GM19468 (cell line): ENCODE data around the gene PRM2.
"Not testable (repeated sequence)": the region's sequence is repeated elsewhere in the genome, so short reads cannot be mapped to it uniquely, and the experiment has no call there.

ENCODE experiments used
- ATAC-seq: cut with Tn5 transposase; IDR thresholded peaks from one replicate; pipeline ENCODE4 v1.9.1; 2021; ENCODE audit warnings: mild to moderate bottlenecking, moderate library complexity, moderate number of reproducible peaks; ENCODE audit not compliant: unreplicated experiment; ENCODE audit errors: extremely low read depth

Gene PRM2

DNA sequence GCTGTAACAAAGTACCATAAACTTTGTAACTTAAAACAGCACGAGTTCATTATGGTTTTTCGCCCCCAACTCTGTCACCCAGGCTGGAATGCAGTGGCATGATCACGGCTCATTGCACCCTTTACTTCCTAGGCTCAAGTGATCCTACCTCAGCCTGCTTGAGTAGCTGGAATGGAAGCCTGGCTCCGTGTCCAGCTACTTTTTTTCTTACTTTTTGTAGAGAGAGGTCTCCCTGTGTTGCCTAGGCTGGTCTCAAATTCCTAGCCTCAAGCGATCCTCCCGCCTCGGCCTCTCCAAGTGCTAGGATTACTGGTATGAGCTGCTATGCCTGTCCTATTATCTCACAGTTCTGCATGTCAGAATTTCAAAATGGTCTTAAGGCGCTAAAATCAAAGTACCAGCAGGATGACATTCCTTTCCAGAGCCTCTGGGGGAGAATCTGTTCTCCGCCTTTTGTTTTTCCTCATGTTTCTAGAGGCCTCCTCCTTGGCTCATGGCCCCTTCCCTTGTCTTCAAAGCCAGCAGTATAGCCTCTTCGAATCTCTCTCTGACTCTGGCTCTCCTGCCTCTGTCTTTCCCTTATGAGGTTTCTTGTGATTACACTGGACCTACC, 14.9 kb upstream of the PRM2 start:
- no peak for ATAC-seq

DNA sequence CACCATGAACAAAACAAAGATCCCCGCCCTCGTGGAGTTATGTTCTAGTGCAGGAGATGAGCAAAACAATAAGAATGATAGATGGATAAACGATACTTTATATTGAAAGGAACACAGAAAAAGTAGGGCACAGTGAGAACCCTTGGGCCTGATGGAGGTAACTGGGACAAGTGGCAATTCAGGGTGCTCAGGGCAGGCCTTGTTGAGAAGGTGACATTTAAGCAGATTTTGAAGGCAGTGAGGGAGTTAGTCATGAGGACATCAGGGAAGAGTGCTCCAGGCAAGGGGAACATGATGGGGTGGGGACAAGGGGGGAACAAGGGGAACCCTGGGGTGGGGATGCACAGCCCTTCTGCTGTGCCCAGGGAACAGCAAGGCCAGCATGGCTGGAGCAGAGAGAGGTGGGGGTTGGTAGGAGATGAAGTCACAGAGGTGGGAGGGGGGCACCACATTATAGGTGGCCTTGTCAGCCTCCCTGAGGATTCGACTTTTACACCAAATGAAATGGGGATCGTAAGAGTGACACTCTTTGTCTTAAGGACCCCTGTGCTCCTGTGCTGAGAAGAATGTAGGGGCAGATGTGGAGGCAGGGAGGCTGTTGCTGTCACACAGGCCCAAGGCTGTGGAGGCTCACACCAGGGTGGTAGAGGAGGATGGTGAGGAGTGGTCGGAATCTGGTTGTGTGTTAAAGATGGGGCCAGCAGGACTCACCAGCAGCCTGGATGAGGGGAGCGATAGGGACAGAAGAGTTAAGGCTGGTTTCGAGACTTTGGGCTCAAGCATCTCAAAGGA, 14.0 kb upstream of the PRM2 start:
- no peak for ATAC-seq

DNA sequence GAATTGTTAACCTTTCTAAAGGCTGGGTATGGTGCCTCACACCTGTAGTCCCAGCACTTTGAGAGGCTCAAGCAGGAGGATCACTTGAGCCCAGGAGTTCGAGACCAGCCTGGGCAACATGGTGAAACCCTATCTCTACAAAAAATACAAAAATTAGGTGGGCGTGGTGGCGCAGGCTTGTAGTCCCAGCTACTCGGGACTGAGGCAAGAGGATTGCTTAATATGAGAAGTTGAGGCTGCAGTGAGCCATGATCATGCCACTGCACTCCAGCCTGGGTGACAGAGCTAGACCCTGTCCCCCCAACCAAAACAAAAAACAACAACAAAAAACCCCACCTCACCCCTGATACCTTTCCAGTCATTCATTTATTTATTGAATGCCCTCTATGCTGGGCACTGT, 13.4 kb upstream of the PRM2 start:
- ATAC-seq: not testable (repeated sequence)

DNA sequence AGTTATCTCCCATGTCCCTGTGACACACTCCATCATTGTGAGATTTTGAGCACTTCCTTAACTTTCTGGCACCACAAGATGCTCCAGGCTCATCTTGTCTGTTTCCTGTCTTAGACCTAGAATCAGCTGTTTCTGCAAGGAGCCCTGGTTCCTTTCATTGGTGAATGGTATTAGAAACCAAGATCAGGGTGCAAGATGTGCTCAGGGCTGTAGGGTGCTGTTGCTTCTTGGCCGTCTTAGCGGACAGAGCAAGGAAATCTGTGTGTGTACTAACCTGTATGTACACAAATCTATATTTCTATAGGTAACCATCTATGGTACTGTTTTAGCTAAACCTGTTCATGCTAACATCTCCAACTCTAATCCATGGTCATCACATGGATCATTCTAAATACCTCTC, 12.9 kb upstream of the PRM2 start:
- no peak for ATAC-seq

DNA sequence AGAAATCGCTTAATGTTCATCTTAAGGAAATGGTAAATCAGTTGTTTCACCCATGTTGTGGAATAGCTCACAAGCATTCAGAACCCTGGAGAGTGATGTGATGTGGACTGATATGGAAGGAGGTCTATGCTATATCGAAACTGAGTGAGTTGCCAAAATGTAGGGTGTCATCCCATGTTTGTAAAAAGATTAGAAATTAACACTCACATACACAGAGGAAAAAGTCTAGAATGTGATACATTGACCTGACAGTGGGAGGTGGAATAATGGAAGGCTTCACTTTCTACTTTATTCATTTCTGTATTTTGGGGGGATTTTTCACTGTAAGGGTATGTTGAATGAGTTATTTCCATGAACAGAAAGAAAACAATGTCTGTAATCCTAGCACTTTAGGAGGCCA, 9.6 kb upstream of the PRM2 start:
- ATAC-seq: no peak

DNA sequence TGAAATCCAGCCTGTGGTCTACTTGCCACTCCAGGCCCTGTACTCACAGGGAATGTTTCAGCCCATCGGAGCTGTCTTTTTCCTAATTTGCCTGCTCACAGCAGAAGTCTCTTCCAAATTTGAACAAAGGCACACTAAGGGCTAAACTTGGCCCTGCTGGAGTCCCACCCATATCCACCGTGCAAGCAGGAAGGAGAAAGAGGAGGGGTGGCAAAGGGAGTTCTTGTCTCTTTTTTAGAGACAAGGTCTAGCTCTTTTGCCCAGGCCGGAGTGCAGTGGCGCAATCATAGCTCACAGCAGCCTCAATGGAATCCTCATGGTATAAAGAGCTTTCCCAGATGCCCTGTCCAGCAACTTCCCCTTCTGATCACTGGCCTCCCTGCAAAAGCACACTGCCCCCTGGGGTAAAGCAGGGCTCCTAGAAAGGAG, 7.6 kb upstream of the PRM2 start:
- ATAC-seq: no peak

DNA sequence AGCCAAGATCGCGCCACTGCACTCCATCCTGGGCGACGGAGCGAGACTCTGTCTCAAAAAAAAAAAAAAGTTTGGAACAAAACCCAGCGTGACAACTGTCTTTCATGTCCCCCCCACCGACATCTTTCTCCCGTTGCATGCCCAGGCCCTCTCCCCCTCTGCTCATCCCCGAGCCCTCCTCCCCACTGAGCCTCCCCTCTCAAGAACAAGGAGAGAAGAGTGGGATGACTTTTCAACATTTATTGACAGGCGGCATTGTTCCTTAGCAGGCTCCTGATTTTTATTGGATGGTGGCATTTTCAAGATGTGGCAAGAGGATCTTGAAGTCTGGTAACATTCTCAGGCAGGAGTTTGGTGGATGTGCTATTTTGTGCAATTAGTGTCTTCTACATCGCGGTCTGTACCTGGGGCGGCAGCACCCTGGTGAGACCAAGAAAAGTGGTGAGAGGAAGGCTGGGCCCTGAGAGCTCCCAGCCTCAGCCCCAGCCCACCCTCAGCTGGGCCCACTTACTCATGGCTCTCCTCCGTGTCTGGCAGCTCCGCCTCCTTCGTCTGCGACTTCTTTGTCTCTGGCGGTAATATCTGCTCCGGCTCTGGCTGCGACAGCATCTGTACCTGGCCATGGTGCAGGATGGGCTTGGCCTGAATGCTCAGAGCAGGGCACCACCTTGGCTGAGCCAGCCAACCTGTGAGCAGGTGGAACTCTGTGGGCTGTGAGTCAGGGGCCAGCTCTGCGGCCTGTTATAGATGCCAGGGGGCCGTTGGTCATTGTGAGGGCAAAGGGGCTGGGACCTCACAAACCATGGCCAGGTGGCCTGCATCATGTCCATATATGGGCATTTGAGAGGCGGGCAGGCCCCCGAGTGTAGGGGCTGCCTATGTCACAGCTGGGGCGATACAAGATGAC, 4.6 kb upstream of the PRM2 start, which contains the start of gene PRM1:
PRM1 (minus strand) TSS at position 715 of the 907 bp plus-strand sequence; CDS start at position 623, 92 bp downstream.
- no peak for ATAC-seq

DNA sequence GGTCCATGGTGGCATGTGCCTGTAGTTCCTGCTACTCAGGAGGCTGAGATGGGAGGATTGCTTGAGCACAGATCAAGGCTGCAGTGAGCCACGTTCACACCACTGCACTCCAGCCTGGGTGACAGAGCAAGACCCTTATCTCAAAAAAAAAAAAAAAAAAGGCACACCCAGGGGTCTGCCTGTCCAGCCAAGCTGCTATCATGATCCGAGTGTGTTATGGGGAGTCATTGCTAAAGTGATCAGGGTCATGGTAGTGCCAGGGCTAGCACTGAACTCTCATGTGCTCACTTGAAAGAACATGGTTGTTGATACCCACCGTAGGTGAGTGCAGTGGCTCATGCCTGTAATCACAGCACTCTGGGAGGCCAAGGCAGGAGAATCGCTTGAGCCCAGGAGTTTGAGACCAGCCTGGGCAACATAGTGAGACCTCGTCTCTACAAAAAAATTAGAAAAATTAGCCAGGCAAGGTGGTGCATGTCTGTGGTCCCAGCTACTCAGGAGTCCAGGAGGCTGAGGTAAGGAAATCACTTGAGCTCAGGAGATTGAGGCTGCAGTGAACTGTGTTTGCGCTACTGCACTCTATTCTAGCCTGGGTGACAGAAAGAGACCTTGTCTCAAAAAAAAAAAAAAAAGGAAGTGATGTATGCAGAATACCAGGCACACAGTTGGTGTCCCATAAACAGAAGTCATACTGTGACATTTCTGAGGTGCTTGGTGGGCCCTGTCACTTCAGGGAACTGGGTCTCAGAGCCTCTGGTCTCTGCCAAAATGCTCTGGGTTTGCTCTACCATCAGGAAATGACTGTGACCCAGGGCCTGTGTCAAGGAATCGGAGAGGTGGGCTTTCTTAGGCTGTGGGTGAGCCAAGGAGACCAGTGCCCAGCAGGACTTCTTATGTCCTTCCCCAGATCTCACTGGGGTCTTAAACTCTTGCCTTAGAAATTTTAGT, 2.7 kb upstream of the PRM2 start:
- ATAC-seq: no peak

DNA sequence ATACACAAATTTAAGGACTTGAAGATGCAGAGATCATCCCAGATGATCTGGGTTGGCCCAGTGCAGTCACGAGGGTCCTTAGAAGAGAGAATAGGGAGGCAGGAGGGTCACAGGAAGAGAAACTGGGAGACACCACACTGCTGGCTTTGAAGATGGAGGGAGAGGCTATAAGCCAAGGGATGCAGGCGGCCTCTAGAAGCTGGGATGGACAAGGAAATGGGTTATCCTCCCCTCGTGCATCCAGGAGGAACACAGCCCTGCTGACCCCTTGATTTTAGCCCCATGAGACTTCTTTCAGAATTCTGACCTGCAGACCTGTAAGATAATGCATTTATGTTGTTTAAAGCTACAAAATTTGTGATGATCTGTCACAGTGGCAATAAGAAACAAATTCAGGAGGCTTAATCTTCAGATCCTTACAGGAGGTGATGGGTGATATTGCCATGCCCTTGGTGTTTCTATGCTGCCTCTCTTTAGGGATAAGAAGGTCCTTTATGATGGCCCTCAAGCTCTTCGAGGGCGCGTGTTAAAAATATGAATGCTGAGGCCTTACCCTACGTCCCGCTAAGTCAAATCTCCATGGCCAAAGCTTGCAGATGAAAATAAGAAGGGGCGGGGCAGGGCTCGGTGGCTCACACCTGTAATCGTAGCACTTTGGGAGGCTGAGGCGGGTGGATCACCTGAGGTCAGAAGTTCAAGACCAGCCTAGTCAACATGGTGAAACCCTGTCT, 1.5 kb upstream of the PRM2 start:
- ATAC-seq: no peak

DNA sequence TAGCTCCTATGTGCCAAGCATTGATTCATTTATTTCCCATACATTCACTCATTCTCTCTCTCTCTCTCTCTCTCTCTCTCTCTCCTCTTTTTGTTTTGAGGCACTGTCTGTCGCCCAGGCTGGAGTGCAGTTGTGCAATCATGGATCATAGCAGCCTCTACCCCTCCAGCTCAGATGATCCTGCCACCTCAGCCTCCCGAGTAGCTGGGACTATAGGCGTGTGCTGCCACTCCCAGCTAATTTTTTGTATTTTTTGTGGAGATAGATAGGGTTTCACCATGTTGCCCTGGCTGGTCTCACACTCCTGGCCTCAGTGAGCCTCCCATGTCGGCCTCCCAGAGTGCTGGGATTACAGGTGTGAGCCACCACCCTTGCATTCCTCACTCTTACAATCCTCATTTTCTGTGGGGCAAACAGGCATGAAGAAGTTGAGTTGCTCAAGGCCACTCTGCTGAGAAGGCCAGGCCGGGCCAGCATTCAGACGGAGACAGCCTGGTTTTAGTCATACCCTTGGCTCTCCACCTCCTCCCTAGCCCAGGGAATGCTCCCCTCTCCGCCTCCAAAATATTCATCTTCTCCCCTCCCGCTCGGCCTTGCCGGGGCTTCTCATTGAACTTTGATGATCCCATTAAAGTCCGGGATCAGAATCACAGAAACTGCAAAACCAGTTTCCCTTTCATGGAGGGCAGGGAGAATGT, 765 bp upstream of the PRM2 start:
- ATAC-seq: no peak

DNA sequence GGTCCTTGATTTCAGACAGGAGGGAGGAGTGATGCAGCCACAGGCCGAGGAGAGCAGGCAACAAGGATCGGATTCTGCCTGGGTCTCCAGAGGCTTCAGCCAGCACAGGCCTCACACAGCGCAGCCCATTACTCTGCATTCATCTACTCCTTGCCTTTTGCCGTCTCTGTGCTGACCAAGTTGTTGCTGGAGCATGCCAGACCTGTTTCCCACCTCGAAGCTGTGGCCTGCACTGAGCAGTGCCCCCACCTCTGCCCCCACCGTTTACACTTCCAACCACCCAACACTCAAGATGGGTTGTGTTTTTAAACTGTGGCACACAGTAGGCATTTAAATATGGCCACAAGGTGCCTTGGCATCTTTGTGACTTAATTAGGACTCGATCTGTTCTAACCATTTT, 1.3 kb downstream of the PRM2 start:
- ATAC-seq: no peak

DNA sequence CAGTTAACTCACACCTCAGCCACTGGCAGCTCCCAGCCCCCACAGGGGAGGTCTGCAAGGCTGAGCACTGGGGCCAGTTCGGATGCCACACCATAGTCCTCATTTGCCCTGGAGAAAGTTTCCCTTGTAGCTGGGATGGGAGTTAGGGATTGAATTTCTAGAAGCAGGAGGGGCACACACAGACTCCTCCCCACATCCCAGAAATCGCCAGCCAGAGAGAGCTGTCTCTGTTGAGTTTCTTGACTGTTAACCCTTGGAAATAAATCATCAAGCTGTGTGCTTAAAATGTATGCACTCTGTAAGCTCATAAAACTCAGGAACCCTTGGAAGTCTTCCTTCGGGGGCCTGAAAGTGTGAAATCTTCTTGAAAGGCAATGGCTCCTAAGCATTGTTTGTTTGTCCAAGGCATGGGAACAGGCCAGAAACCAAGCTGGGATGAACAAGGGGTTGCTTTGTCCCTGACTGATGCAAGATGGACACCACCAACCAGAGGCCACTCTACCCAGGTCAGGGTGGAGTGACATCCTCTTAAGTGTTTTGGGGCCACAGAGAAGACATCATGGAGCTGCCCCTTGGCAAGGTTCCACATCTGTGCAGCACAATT, 2.5 kb downstream of the PRM2 start:
- ATAC-seq: no peak

DNA sequence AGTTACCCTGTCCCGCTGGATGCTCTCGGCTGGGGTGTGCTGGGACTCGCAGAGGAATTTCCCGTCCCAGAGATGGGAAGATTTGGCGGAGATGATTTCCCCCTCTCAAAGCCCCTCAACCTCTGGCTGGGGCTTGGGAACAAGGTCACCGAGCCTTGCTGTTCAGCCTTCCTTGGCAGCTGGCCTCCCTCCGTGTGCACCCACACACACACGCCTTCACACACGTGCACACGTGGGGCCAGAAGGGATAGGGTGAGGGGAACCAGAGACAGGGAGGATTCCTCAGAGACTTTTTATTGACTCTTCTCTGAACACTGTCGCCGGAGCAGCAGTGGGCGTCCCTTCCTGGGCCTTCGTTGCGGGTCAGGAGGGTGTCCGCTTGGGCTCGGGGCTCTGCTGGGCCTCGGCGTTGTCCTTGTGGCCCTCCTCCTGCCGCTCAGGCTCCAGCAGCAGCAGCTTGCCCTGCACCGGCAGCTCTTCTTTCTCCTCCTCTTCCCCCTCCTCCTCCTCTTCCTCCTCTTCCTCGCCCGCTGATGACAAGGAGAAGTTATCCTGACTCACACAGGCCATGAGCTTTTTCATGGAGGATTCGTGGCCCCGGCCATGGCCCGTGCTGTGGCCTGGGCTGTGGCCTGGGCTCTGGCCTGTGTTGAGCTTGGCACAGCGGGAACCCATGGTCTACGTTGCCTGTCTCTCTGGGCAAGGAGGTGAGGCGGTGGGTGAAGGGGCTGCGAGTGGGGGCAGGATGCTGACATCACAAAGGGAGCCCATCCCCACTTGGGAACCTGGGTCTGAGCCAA, 3.2 kb downstream of the PRM2 start, which contains the start of gene PRM3:
PRM3 (minus strand) TSS at position 709 of the 800 bp plus-strand sequence; CDS start at position 675, 34 bp downstream.
- no peak for ATAC-seq

DNA sequence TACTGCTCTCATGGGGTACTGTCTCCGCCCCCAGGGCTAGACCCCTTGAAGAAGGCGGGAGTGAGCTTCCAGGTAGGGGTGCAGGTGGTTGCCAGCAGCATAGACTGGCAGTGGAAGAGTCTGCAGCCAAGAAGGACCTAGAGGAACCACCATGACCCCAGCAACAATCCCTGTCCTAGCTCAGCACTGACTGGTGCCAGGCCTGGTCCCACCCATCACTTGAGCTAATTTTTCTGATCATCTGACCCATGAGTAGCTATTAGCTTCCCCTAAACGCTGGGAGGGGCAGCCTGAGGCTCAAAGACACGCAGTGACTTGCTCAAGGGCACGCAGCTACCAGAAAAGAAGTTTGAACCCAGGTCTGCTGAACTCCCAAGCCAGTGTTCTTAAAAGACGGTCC, 3.8 kb downstream of the PRM2 start:
- ATAC-seq: no peak

DNA sequence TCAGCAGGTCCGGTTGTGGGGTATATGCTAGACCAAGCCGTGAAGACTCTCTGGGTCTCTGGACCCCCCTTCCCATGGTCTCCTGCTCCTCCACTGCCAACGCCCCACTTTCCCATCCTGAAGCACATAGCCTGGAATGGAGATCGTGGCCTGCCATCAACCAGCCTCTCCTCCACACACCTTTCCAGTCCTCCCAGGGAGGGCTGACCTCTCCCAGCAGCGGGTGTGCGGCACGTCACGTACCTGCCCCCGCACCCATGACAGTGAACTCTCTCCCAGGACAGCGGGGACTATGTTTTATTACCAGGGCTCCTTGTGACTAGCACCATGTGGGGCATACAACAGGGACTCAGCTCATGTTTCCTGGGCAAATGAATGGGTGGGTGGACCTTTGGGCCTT, 4.7 kb downstream of the PRM2 start:
- ATAC-seq: no peak

DNA sequence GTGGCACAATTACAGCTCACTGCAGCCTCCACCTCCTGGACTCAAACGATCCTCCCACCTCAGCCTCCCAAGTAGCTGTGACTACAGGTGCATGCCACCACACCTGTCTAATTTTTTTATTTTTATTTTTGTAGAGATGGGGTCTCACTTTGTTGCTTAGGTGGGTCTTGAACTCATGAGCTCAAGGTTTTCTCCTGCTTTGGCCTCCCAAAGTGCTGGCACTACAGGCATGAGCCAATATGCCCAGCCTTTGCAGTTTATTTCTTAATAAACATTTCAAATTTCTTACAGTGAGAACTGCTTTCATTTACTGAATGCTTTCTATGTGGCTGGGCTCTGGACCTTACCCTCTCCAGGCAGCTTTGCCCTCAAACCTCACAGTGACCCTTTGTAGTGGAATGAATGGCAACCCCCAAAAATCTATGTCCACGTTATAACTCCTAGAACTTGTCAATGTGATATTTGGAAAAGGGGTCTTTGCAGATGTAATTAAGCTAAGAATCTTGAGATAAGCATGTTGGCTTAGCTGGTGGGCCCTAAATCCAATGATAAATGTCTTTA, 5.6 kb downstream of the PRM2 start:
- ATAC-seq: no peak

DNA sequence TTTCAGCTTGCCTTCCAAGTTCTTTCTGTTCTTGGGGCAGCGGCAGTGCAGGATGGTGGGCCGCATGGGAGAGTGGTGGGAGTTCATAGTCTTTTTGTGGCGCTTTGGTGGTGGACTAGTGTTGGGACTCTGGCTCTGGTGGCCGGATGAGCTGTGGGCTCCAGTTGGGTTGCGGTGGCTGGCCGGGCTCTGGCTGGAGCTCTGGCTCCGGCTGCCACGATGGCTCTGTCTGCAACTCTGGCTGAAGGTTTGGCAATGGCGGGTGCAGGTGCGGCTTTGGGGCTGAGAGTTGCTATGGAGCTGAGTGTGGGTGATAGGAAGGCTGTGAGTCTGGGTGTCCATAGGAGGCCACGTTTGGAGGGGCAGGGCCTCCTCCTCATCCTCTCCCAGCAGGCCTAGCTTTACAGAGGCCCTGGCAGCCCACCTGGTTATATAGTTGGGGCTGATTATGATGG, 7.3 kb downstream of the PRM2 start, which contains the start of gene TNP2:
TNP2 (minus strand) TSS at position 405 of the 455 bp plus-strand sequence; CDS start at position 342, 63 bp downstream.
- ATAC-seq: no peak
